Activated T-helper 1 cell treated with anti-CD3 and anti-CD28 coated beads, Interleukin-12 subunit alpha, Interleukin-12 subunit beta, Interleukin-2, Interleukin-4 antibody, amounts not matched to agents 30 ng/mL and 10 ng/mL and 1 ng/mL, durations not matched to agents 14 hours and 24 hours and 36 hours (primary cell): ENCODE data around the gene MEST. TPM values are rescaled to one million over a fixed set of nuclear protein-coding genes. Genes with fewer than 3 reads are reported as not detected.

Source experiments
- DNase-seq: peaks from one replicate; pipeline ENCODE4 v3.0.0; 2021; ENCODE audit warnings: low spot score
- H3K27ac Mint-ChIP-seq: one replicate; pipeline ENCODE4 v1.8.0; 2021; ENCODE audit warnings: mild to moderate bottlenecking, mixed read lengths
- H3K27me3 Mint-ChIP-seq: one replicate; pipeline ENCODE4 v1.8.0; 2022; ENCODE audit warnings: mild to moderate bottlenecking, moderate library complexity, mixed read lengths; ENCODE audit not compliant: insufficient read depth
- H3K36me3 Mint-ChIP-seq: one replicate; pipeline ENCODE4 v1.8.0; 2021; ENCODE audit warnings: low read depth, mixed read lengths
- H3K4me1 Mint-ChIP-seq: one replicate; pipeline ENCODE4 v1.8.0; 2021; ENCODE audit warnings: low read depth, mixed read lengths
- H3K4me3 Mint-ChIP-seq: one replicate; pipeline ENCODE4 v1.8.0; 2021; ENCODE audit warnings: mild to moderate bottlenecking, moderate library complexity, mixed read lengths
- H3K9me3 Mint-ChIP-seq: one replicate; pipeline ENCODE4 v1.8.0; 2021; ENCODE audit warnings: mixed read lengths
- intact Hi-C: fragments of 100-400 bp; cut with micrococcal nuclease; formaldehyde crosslinking; loops from one replicate; pipeline ENCODE4 v1.15.1; 2024
- total RNA-seq: library from RNA; stranded (reverse); gene quantifications from 2 replicates; pipeline ENCODE4 v1.2.3, GENCODE V29; 2022

MEST gene
- total RNA-seq, 1 donor from 2014 or later: 4.1 TPM

- Mint-ChIP-seq H3K27ac (no peak overlapping the region), H3K36me3 (no peaks in the 10 kb centered on the region), H3K27me3 (no peaks in the 10 kb centered on the region), H3K9me3 (no peaks in the 10 kb centered on the region), H3K4me1 (no peaks in the 10 kb centered on the region), H3K4me3 (no peak overlapping the region)
- no peak for DNase-seq
- intact Hi-C loops: no loop called here
These were observed 19.9 kb upstream of the MEST start for GRCh38 chr7:130471974-130472373.

GRCh38 chr7:130473289-130473688, 18.6 kb upstream of the MEST start:
- H3K27me3 Mint-ChIP-seq: no peaks in the 10 kb centered on the region
- intact Hi-C loops: no loop called here
- H3K4me3 Mint-ChIP-seq: no peak overlapping the region
- H3K9me3 Mint-ChIP-seq: peaks cover 6% of the 10 kb centered on the region
- no peaks in the 10 kb centered on the region for H3K4me1 Mint-ChIP-seq
- no peak for DNase-seq
- H3K36me3 Mint-ChIP-seq: no peaks in the 10 kb centered on the region
- H3K27ac Mint-ChIP-seq: no peak overlapping the region

GRCh38 chr7:130473876-130474275, 18.0 kb upstream of the MEST start:
- H3K27me3 Mint-ChIP-seq: no peaks in the 10 kb centered on the region
- H3K4me1 Mint-ChIP-seq: no peaks in the 10 kb centered on the region
- intact Hi-C loops: no loop called here
- no peak for DNase-seq
- H3K9me3 Mint-ChIP-seq: peaks cover 8% of the 10 kb centered on the region
- H3K36me3 Mint-ChIP-seq: no peaks in the 10 kb centered on the region
- H3K27ac Mint-ChIP-seq: no peak overlapping the region
- H3K4me3 Mint-ChIP-seq: no peak overlapping the region

- Mint-ChIP-seq H3K4me3 (no peak overlapping the region), H3K4me1 (no peaks in the 10 kb centered on the region), H3K27ac (no peak overlapping the region), H3K36me3 (no peaks in the 10 kb centered on the region), H3K27me3 (peaks cover 6% of the 10 kb centered on the region), H3K9me3 (peaks cover 13% of the 10 kb centered on the region)
- DNase-seq: no peak
- intact Hi-C loops: no loop called here
These were observed 16.1 kb upstream of the MEST start for GRCh38 chr7:130475776-130476175.

- intact Hi-C loops: no loop called here
- Mint-ChIP-seq H3K27ac (no peak overlapping the region), H3K4me1 (no peaks in the 10 kb centered on the region), H3K27me3 (peaks cover 6% of the 10 kb centered on the region), H3K9me3 (peaks cover 13% of the 10 kb centered on the region), H3K4me3 (no peak overlapping the region), H3K36me3 (no peaks in the 10 kb centered on the region)
- DNase-seq: no peak
These were observed 15.4 kb upstream of the MEST start for GRCh38 chr7:130476297-130477150.

GRCh38 chr7:130478991-130479390, 12.9 kb upstream of the MEST start:
- Mint-ChIP-seq H3K27ac (no peak overlapping the region), H3K27me3 (peaks cover 14% of the 10 kb centered on the region), H3K36me3 (no peaks in the 10 kb centered on the region), H3K4me3 (no peak overlapping the region), H3K9me3 (peaks cover 13% of the 10 kb centered on the region), H3K4me1 (no peaks in the 10 kb centered on the region)
- intact Hi-C loops: no loop called here
- no peak for DNase-seq

GRCh38 chr7:130479716-130480400, 12.0 kb upstream of the MEST start:
- H3K36me3 Mint-ChIP-seq: no peaks in the 10 kb centered on the region
- peaks cover 13% of the 10 kb centered on the region for H3K9me3 Mint-ChIP-seq
- H3K4me3 Mint-ChIP-seq: no peak overlapping the region
- no peak overlapping the region for H3K27ac Mint-ChIP-seq
- intact Hi-C loops: loop anchor here (10.0 kb wide), 1 partner anchor 185 kb away; the partner anchor contains the start of gene COPG2
- peaks cover 1% of the 10 kb centered on the region for H3K4me1 Mint-ChIP-seq
- peaks cover 17% of the 10 kb centered on the region for H3K27me3 Mint-ChIP-seq
- no peak for DNase-seq

- peaks cover 13% of the 10 kb centered on the region for H3K9me3 Mint-ChIP-seq
- no peak overlapping the region for H3K4me3 Mint-ChIP-seq
- no peak for DNase-seq
- peaks cover 22% of the 10 kb centered on the region for H3K27me3 Mint-ChIP-seq
- peaks cover 17% of the 10 kb centered on the region for H3K4me1 Mint-ChIP-seq
- no peak overlapping the region for H3K27ac Mint-ChIP-seq
- intact Hi-C loops: loop anchor here (10.0 kb wide), 1 partner anchor 183 kb away; the partner anchor contains the start of gene COPG2
- H3K36me3 Mint-ChIP-seq: no peaks in the 10 kb centered on the region
These were observed 10.0 kb upstream of the MEST start for GRCh38 chr7:130481898-130482297.

- Mint-ChIP-seq H3K4me1 (peaks cover 21% of the 10 kb centered on the region), H3K27me3 (peaks cover 29% of the 10 kb centered on the region), H3K9me3 (peaks cover 10% of the 10 kb centered on the region), H3K27ac (no peak overlapping the region), H3K4me3 (no peak overlapping the region), H3K36me3 (no peaks in the 10 kb centered on the region)
- DNase-seq: no peak
- intact Hi-C loops: loop anchor here (10.0 kb wide), 1 partner anchor 182 kb away; the partner anchor contains the start of gene COPG2
These were observed 8.9 kb upstream of the MEST start for GRCh38 chr7:130483031-130483430.

- H3K9me3 Mint-ChIP-seq: no peaks in the 10 kb centered on the region
- H3K27ac Mint-ChIP-seq: no peak overlapping the region
- peaks cover 21% of the 10 kb centered on the region for H3K4me1 Mint-ChIP-seq
- peaks cover 36% of the 10 kb centered on the region for H3K27me3 Mint-ChIP-seq
- DNase-seq: no peak
- H3K4me3 Mint-ChIP-seq: peak overlapping the region; percentile 78
- intact Hi-C loops: loop anchor here (1.0 to 10.0 kb wide), 6 partner anchors 43 to 413 kb away; partner anchors contain the start of genes CEP41 and COPG2
- no peaks in the 10 kb centered on the region for H3K36me3 Mint-ChIP-seq
These were observed 6.2 kb upstream of the MEST start for GRCh38 chr7:130485734-130486113.

- H3K4me1 Mint-ChIP-seq: peaks cover 21% of the 10 kb centered on the region
- DNase-seq: no peak
- no peaks in the 10 kb centered on the region for H3K36me3 Mint-ChIP-seq
- peaks cover 41% of the 10 kb centered on the region for H3K27me3 Mint-ChIP-seq
- no peaks in the 10 kb centered on the region for H3K9me3 Mint-ChIP-seq
- peak overlapping the region; percentile 78 for H3K4me3 Mint-ChIP-seq
- no peak overlapping the region for H3K27ac Mint-ChIP-seq
- intact Hi-C loops: loop anchor here (1.0 to 10.0 kb wide), 6 partner anchors 44 to 414 kb away; partner anchors contain the start of genes CEP41 and COPG2
These were observed 5.6 kb upstream of the MEST start for GRCh38 chr7:130486114-130486953.

GRCh38 chr7:130486954-130487436, 4.9 kb upstream of the MEST start:
- Mint-ChIP-seq H3K36me3 (no peaks in the 10 kb centered on the region), H3K27me3 (peaks cover 43% of the 10 kb centered on the region), H3K9me3 (no peaks in the 10 kb centered on the region), H3K4me1 (peaks cover 21% of the 10 kb centered on the region), H3K27ac (no peak overlapping the region), H3K4me3 (peak overlapping the region; percentile 63)
- intact Hi-C loops: loop anchor here (1.0 to 10.0 kb wide), 6 partner anchors 45 to 414 kb away; partner anchors contain the start of genes CEP41 and COPG2
- no peak for DNase-seq
